ENCODE data around the gene SOX11. TPM values are rescaled to one million over a fixed set of nuclear protein-coding genes. Genes with fewer than 3 reads are reported as not detected.
A peak's percentile ranks its signal among the peaks of the same experiment; 100 is the strongest.

SOX11 gene
- polyA plus RNA-seq, 2 donors: not detected

DNA sequence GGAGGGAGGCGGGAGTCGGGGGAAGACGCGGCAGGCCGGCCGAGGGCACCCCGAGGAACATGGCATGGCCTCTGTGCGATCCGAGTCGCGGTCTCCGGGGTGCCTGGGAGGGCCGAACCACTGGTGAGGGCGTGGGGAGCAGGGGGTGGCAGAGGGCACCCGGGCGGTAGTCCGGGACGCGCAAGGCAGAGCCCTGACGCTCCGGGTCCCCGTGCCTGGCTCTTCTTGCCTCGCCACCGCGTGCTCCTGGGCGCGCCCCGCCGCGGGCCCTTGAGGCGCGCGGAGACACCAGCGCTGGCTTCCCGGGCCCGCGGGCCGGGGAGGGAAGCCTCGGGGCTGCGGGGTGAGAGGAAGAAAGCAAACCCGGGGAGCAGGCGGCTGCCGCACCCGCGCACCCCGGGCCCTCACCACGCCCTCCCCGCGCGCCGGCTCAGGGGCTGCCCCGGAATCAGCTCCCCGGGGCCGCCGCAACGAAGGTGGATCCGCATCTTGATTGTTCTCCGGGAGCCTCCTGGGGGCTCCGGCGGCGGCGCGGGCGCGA, 4.3 kb downstream of the SOX11 start:
- 3 to 4% methylated on average over 47 to 65 of the region's 65 CpGs for WGBS, 2 donors
- Histone ChIP-seq H3K27ac (ENCODE audit: low read depth in 2 of 2, low read length in 1 of 2) (no peak overlapping the region), H3K36me3 (ENCODE audit: control insufficient read depth in 2 of 2, insufficient read depth in 2 of 2, low read length in 1 of 2) (no peaks in the 10 kb centered on the region), H3K27me3 (ENCODE audit: control insufficient read depth in 1 of 2, insufficient read depth in 2 of 2, low read length in 2 of 2) (peaks cover 13 to 34% of the 10 kb centered on the region in 2 donors), H3K4me3 (ENCODE audit: low read depth in 1 of 2, low read length in 2 of 2) (peak overlapping the region; percentile 18 to 30), H3K4me1 (ENCODE audit: control insufficient read depth in 2 of 2, insufficient read depth in 2 of 2, low read length in 1 of 2) (peaks cover 10 to 13% of the 10 kb centered on the region in 2 donors), H3K9me3 (ENCODE audit: control insufficient read depth in 2 of 2, insufficient read depth in 1 of 2, low read depth in 1 of 2, low read length in 1 of 2) (peaks cover 0 to 8% of the 10 kb centered on the region in 2 donors)

DNA sequence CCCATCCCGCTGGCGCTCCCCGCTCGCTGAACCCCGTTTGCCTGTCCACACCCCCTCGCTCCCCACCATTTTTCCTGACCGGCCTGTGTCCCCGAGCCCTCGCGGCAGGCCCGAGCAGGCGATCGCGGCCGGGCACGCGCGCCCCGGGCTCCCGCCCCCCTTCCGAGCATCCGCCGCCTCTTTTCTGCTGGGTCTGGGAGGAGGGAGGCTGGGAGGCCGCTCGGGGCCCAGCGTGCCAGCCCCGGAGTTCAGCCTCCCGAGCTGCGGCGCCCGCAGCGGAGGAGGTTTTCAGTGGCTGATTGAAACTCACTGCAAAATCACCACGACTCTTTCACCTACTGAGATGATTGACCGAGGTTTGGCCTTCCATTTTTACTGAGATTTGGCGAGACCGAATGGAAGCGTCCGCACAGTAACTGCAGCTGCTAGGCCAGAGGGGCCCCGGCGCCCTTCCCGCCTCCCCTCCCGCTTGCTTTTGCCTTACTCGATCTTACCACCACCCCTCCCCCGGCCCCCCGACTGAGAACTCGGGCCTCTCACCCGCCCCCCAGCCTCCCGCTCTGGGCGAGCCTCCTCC, 4.8 kb downstream of the SOX11 start:
- Histone ChIP-seq H3K27ac (ENCODE audit: low read depth in 2 of 2, low read length in 1 of 2) (no peak overlapping the region), H3K4me1 (ENCODE audit: control insufficient read depth in 2 of 2, insufficient read depth in 2 of 2, low read length in 1 of 2) (peaks cover 6 to 13% of the 10 kb centered on the region in 2 donors), H3K9me3 (ENCODE audit: control insufficient read depth in 2 of 2, insufficient read depth in 1 of 2, low read depth in 1 of 2, low read length in 1 of 2) (peaks cover 0 to 8% of the 10 kb centered on the region in 2 donors), H3K4me3 (ENCODE audit: low read depth in 1 of 2, low read length in 2 of 2) (peak overlapping the region; percentile 18 to 30), H3K36me3 (ENCODE audit: control insufficient read depth in 2 of 2, insufficient read depth in 2 of 2, low read length in 1 of 2) (no peaks in the 10 kb centered on the region), H3K27me3 (ENCODE audit: control insufficient read depth in 1 of 2, insufficient read depth in 2 of 2, low read length in 2 of 2) (peaks cover 13 to 33% of the 10 kb centered on the region in 2 donors)
- WGBS, 2 donors: 4 to 5% methylated on average over 43 to 49 of the region's 49 CpGs

DNA sequence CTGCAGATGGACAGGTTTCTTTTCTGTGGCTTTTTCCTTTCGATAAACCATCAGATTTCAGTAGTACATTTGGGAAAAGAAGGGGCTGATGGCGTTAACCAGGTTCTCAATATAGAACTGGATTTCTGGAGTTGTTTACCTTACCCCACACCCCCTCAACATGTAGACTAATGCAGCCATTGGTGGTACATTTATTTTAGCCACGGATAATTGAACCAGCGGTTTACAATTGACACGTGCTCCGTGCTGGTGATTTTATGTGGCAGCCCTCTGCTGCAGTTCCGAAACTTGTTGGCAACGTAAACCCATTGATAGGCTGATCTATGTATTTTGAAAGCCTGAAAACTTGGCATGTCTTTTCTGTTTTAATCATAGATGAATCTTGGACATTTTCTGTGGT, 5.4 kb downstream of the SOX11 start:
- peaks cover 13 to 28% of the 10 kb centered on the region in 2 donors for H3K27me3 ChIP-seq (ENCODE audit: control insufficient read depth in 1 of 2, insufficient read depth in 2 of 2, low read length in 2 of 2)
- peaks cover 6 to 13% of the 10 kb centered on the region in 2 donors for H3K4me1 ChIP-seq (ENCODE audit: control insufficient read depth in 2 of 2, insufficient read depth in 2 of 2, low read length in 1 of 2)
- H3K9me3 ChIP-seq (ENCODE audit: control insufficient read depth in 2 of 2, insufficient read depth in 1 of 2, low read depth in 1 of 2, low read length in 1 of 2): peaks cover 0 to 7% of the 10 kb centered on the region in 2 donors
- H3K27ac ChIP-seq (ENCODE audit: low read depth in 2 of 2, low read length in 1 of 2): no peak overlapping the region
- 64 to 67% methylated on average over 8 of the region's 8 CpGs for WGBS, 2 donors
- H3K4me3 ChIP-seq (ENCODE audit: low read depth in 1 of 2, low read length in 2 of 2): no peak overlapping the region
- no peaks in the 10 kb centered on the region for H3K36me3 ChIP-seq (ENCODE audit: control insufficient read depth in 2 of 2, insufficient read depth in 2 of 2, low read length in 1 of 2)

DNA sequence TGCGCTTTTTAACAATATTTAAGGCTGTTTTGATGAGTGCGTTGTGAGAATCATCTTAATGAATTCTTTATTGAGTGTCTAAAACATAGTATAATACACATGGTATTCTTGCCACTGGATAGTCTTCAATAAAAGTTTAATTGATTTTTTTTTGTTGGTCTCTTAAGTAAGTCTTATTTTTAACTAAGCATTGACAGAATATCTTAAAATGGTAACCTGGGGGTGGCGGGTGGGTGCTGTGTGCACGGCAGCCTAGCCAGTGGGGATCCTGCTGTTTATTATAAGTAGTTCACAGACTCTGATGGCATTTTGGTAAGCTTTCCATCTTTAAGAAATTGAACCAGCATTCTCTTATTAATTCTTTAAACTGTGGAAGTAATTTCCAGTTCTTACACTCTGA, 6.0 kb downstream of the SOX11 start:
- Histone ChIP-seq H3K4me1 (ENCODE audit: control insufficient read depth in 2 of 2, insufficient read depth in 2 of 2, low read length in 1 of 2) (peaks cover under 1 to 10% of the 10 kb centered on the region in 2 donors), H3K4me3 (ENCODE audit: low read depth in 1 of 2, low read length in 2 of 2) (no peak overlapping the region), H3K27me3 (ENCODE audit: control insufficient read depth in 1 of 2, insufficient read depth in 2 of 2, low read length in 2 of 2) (peaks cover 10 to 23% of the 10 kb centered on the region in 2 donors), H3K9me3 (ENCODE audit: control insufficient read depth in 2 of 2, insufficient read depth in 1 of 2, low read depth in 1 of 2, low read length in 1 of 2) (peaks cover 0 to 5% of the 10 kb centered on the region in 2 donors), H3K36me3 (ENCODE audit: control insufficient read depth in 2 of 2, insufficient read depth in 2 of 2, low read length in 1 of 2) (no peaks in the 10 kb centered on the region), H3K27ac (ENCODE audit: low read depth in 2 of 2, low read length in 1 of 2) (no peak overlapping the region)
- 91 to 92% methylated on average over 4 of the region's 4 CpGs for WGBS, 2 donors

DNA sequence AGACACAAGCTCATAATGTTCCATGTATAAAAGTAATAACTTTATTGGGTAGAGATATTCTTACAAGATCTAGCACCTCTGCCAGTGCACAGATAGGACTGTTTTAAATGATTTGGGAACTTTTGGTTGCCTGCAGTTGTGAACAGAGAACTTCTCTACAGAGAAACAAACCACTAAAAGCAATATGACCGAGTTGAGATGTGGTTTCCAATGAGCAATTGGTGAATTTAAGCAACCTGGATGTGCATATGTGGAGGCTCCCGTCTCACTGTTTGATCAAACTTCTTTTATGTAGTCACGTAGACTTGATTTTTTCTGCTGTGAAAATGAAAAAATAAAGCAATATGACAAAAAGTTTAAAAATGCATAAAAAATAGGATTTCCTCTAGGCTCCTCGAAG, 7.8 kb downstream of the SOX11 start:
- no peaks in the 10 kb centered on the region for H3K36me3 ChIP-seq (ENCODE audit: control insufficient read depth in 2 of 2, insufficient read depth in 2 of 2, low read length in 1 of 2)
- WGBS, 2 donors: 80 to 83% methylated on average over 4 of the region's 4 CpGs
- no peak overlapping the region for H3K27ac ChIP-seq (ENCODE audit: low read depth in 2 of 2, low read length in 1 of 2)
- H3K4me3 ChIP-seq (ENCODE audit: low read depth in 1 of 2, low read length in 2 of 2): no peak overlapping the region
- H3K27me3 ChIP-seq (ENCODE audit: control insufficient read depth in 1 of 2, insufficient read depth in 2 of 2, low read length in 2 of 2): peaks cover 3 to 13% of the 10 kb centered on the region in 2 donors
- H3K9me3 ChIP-seq (ENCODE audit: control insufficient read depth in 2 of 2, insufficient read depth in 1 of 2, low read depth in 1 of 2, low read length in 1 of 2): no peaks in the 10 kb centered on the region
- peaks cover 0 to 4% of the 10 kb centered on the region in 2 donors for H3K4me1 ChIP-seq (ENCODE audit: control insufficient read depth in 2 of 2, insufficient read depth in 2 of 2, low read length in 1 of 2)

DNA sequence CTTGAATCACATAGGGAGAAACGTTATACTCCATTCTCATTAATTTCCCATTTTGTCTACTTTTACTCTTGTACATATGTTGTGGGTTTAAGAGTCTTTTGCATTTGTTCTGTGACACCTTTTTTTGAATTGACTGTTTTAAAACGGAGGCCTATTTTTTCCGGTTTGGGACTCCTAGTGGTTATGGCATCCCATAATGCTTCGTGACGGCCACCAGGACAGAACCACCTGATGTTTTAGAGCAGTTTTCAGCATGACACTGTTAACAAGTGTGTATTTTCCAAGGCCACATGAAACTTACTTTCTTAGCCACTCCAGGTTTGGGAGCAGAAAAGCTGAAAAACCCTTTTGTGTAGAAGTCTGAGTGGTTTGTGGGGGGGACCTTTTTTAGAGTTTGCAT, 8.4 kb downstream of the SOX11 start:
- WGBS, 2 donors: 89 to 94% methylated on average over 5 of the region's 5 CpGs
- Histone ChIP-seq H3K27ac (ENCODE audit: low read depth in 2 of 2, low read length in 1 of 2) (no peak overlapping the region), H3K4me3 (ENCODE audit: low read depth in 1 of 2, low read length in 2 of 2) (no peak overlapping the region), H3K27me3 (ENCODE audit: control insufficient read depth in 1 of 2, insufficient read depth in 2 of 2, low read length in 2 of 2) (peaks cover 3 to 13% of the 10 kb centered on the region in 2 donors), H3K9me3 (ENCODE audit: control insufficient read depth in 2 of 2, insufficient read depth in 1 of 2, low read depth in 1 of 2, low read length in 1 of 2) (peaks cover 0 to 2% of the 10 kb centered on the region in 2 donors), H3K4me1 (ENCODE audit: control insufficient read depth in 2 of 2, insufficient read depth in 2 of 2, low read length in 1 of 2) (peaks cover 0 to 4% of the 10 kb centered on the region in 2 donors), H3K36me3 (ENCODE audit: control insufficient read depth in 2 of 2, insufficient read depth in 2 of 2, low read length in 1 of 2) (no peaks in the 10 kb centered on the region)

DNA sequence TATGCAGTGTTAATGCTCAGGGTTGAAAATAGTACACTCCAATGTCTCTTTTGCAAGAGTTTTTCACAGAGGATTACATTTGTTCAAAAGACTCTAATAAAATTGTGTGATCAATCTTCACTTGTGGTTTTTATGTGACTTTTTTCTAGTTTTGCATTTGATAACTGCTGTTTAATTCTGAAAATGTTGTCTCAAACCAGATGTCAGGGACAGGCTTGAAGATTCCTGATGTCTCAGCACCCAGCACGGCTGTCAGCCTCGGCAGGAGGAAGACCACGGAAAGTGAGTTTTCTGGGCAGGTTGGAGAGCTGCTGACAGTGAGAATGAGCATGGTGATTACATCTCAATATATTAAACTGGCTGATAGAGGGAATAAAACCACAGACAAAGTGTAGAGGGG, 9.1 kb downstream of the SOX11 start:
- WGBS, 2 donors: 84 to 86% methylated on average over 3 of the region's 3 CpGs
- H3K4me3 ChIP-seq (ENCODE audit: low read depth in 1 of 2, low read length in 2 of 2): no peak overlapping the region
- H3K27me3 ChIP-seq (ENCODE audit: control insufficient read depth in 1 of 2, insufficient read depth in 2 of 2, low read length in 2 of 2): peaks cover 3 to 13% of the 10 kb centered on the region in 2 donors

DNA sequence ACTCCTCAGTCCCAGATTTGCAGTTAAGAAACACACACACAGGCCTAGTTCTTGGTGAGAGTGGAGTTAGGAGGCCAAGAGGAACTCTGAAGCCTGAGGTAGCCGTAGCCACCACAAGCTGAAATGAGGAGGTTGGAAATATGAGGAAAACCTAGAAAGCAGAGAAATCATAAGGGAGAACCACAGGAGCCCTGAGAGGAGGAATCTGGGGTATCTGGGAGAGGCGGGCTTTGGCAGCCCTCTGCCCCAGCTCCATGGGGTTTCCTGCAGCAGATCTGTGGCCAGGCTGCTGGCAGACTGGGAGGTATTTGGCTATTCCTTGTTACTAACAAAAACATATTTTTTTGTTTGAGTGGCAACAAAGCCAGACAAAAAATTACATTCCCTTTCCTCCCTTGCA, 11.0 kb downstream of the SOX11 start:
- H3K4me1 ChIP-seq (ENCODE audit: control insufficient read depth in 2 of 2, insufficient read depth in 2 of 2, low read length in 1 of 2): no peaks in the 10 kb centered on the region
- H3K27me3 ChIP-seq (ENCODE audit: control insufficient read depth in 1 of 2, insufficient read depth in 2 of 2, low read length in 2 of 2): peaks cover under 1 to 5% of the 10 kb centered on the region in 2 donors
- H3K9me3 ChIP-seq (ENCODE audit: control insufficient read depth in 2 of 2, insufficient read depth in 1 of 2, low read depth in 1 of 2, low read length in 1 of 2): peaks cover 5 to 9% of the 10 kb centered on the region in 2 donors
- H3K4me3 ChIP-seq (ENCODE audit: low read depth in 1 of 2, low read length in 2 of 2): no peak overlapping the region
- no peaks in the 10 kb centered on the region for H3K36me3 ChIP-seq (ENCODE audit: control insufficient read depth in 2 of 2, insufficient read depth in 2 of 2, low read length in 1 of 2)
- H3K27ac ChIP-seq (ENCODE audit: low read depth in 2 of 2, low read length in 1 of 2): no peak overlapping the region
- WGBS, 2 donors: 88 to 97% methylated on average over 2 of the region's 2 CpGs

More for the DNA sequence above, 9.1 kb downstream of the SOX11 start:
- no peaks in the 10 kb centered on the region for H3K36me3 ChIP-seq (ENCODE audit: control insufficient read depth in 2 of 2, insufficient read depth in 2 of 2, low read length in 1 of 2)
- H3K9me3 ChIP-seq (ENCODE audit: control insufficient read depth in 2 of 2, insufficient read depth in 1 of 2, low read depth in 1 of 2, low read length in 1 of 2): peaks cover under 1 to 5% of the 10 kb centered on the region in 2 donors
- no peak overlapping the region for H3K27ac ChIP-seq (ENCODE audit: low read depth in 2 of 2, low read length in 1 of 2)
- peaks cover 0 to 1% of the 10 kb centered on the region in 2 donors for H3K4me1 ChIP-seq (ENCODE audit: control insufficient read depth in 2 of 2, insufficient read depth in 2 of 2, low read length in 1 of 2)

DNA sequence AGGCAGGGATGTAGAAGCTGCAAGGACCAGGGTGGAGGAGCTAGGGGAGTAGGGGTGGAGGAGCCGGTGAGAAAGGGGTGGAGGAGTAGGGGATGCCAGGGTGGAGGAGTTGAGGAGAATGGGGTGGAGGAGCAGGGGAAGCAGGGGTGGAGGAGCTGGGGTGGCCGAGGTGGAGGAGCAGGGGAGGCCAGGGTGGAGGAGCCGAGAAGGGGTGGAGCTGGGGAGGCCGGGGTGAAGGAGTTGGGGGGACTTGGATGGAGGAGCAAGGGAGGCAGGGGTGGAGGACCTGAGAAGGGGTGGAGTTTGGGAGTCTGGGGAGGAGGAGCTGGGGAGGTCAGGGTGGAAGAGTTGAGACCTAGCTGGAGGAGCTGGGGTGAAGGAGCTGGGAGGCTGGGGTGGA, 13.3 kb downstream of the SOX11 start:
- Histone ChIP-seq H3K9me3 (ENCODE audit: control insufficient read depth in 2 of 2, insufficient read depth in 1 of 2, low read depth in 1 of 2, low read length in 1 of 2) (peaks cover 5 to 9% of the 10 kb centered on the region in 2 donors), H3K27me3 (ENCODE audit: control insufficient read depth in 1 of 2, insufficient read depth in 2 of 2, low read length in 2 of 2) (peaks cover 0 to 5% of the 10 kb centered on the region in 2 donors), H3K4me1 (ENCODE audit: control insufficient read depth in 2 of 2, insufficient read depth in 2 of 2, low read length in 1 of 2) (no peaks in the 10 kb centered on the region), H3K36me3 (ENCODE audit: control insufficient read depth in 2 of 2, insufficient read depth in 2 of 2, low read length in 1 of 2) (no peaks in the 10 kb centered on the region), H3K4me3 (ENCODE audit: low read depth in 1 of 2, low read length in 2 of 2) (no peak overlapping the region), H3K27ac (ENCODE audit: low read depth in 2 of 2, low read length in 1 of 2) (no peak overlapping the region)
- WGBS, 2 donors: 92 to 95% methylated on average over 4 of the region's 4 CpGs
